ENCODE measurements around the gene PHOSPHO2. TPM values are rescaled to one million over a fixed set of nuclear protein-coding genes. Genes with fewer than 3 reads are reported as not detected.
A peak's percentile ranks its signal among the peaks of the same experiment; 100 is the strongest.

The PHOSPHO2 gene
- total RNA-seq, 1 donor from 2014 or later: 3.2 TPM

- intact Hi-C loops (cut with micrococcal nuclease): no loop called here
- H3K4me1 ChIP-seq: peaks cover 16% of the 10 kb centered on the region
- peak overlapping the region; percentile 78 for H3K4me3 ChIP-seq
- H3K36me3 ChIP-seq: peaks cover 4% of the 10 kb centered on the region
- TF ChIP-seq CTCF (IDR thresholded peaks at IDR 0.05; ENCODE audit: borderline replicate concordance): no peak
- DNase-seq: no peak
- H3K27me3 ChIP-seq (ENCODE audit: low read depth): no peaks in the 10 kb centered on the region
- H3K27ac ChIP-seq (replicated peaks): peak overlapping the region; percentile 69
- no peaks in the 10 kb centered on the region for H3K9me3 ChIP-seq (replicated peaks)
These were observed 42.6 kb downstream of the PHOSPHO2 start for GRCh38 chr2:169736902-169737301.

- intact Hi-C loops (cut with micrococcal nuclease): no loop called here
- Histone ChIP-seq H3K36me3 (peaks cover 4% of the 10 kb centered on the region), H3K9me3 (replicated peaks) (no peaks in the 10 kb centered on the region), H3K4me3 (peak overlapping the region; percentile 78), H3K27ac (replicated peaks) (peak overlapping the region; percentile 69), H3K27me3 (ENCODE audit: low read depth) (no peaks in the 10 kb centered on the region), H3K4me1 (peaks cover 8% of the 10 kb centered on the region)
- TF ChIP-seq CTCF (IDR thresholded peaks at IDR 0.05; ENCODE audit: borderline replicate concordance): no peak
- no peak for DNase-seq
These were observed 44.4 kb downstream of the PHOSPHO2 start for GRCh38 chr2:169738566-169739229.

- peaks cover 7% of the 10 kb centered on the region for H3K4me1 ChIP-seq
- no peak for TF ChIP-seq CTCF (IDR thresholded peaks at IDR 0.05; ENCODE audit: borderline replicate concordance)
- H3K36me3 ChIP-seq: peaks cover 4% of the 10 kb centered on the region
- H3K27ac ChIP-seq (replicated peaks): no peak overlapping the region
- H3K27me3 ChIP-seq (ENCODE audit: low read depth): no peaks in the 10 kb centered on the region
- intact Hi-C loops (cut with micrococcal nuclease): no loop called here
- no peaks in the 10 kb centered on the region for H3K9me3 ChIP-seq (replicated peaks)
- DNase-seq: no peak
- peak overlapping the region; percentile 8 for H3K4me3 ChIP-seq
These were observed 45.1 kb downstream of the PHOSPHO2 start for GRCh38 chr2:169739351-169739750.

GRCh38 chr2:169743549-169743948, 49.3 kb downstream of the PHOSPHO2 start:
- H3K4me1 ChIP-seq: no peaks in the 10 kb centered on the region
- H3K4me3 ChIP-seq: no peak overlapping the region
- H3K9me3 ChIP-seq (replicated peaks): no peaks in the 10 kb centered on the region
- no peak for TF ChIP-seq CTCF (IDR thresholded peaks at IDR 0.05; ENCODE audit: borderline replicate concordance)
- H3K27me3 ChIP-seq (ENCODE audit: low read depth): no peaks in the 10 kb centered on the region
- H3K27ac ChIP-seq (replicated peaks): peak overlapping the region; percentile 6
- peaks cover 4% of the 10 kb centered on the region for H3K36me3 ChIP-seq
- intact Hi-C loops (cut with micrococcal nuclease): no loop called here
- no peak for DNase-seq

- Histone ChIP-seq H3K27me3 (ENCODE audit: low read depth) (no peaks in the 10 kb centered on the region), H3K9me3 (replicated peaks) (no peaks in the 10 kb centered on the region), H3K27ac (replicated peaks) (no peak overlapping the region), H3K4me1 (no peaks in the 10 kb centered on the region), H3K36me3 (peaks cover under 1% of the 10 kb centered on the region), H3K4me3 (no peak overlapping the region)
- intact Hi-C loops (cut with micrococcal nuclease): no loop called here
- no peak for DNase-seq
- TF ChIP-seq CTCF (IDR thresholded peaks at IDR 0.05; ENCODE audit: borderline replicate concordance): no peak
These were observed 52.0 kb downstream of the PHOSPHO2 start for GRCh38 chr2:169746240-169746639.
